Stomach (tissue), 9 donors: ENCODE data around the gene VEZT. TPM values are rescaled to one million over a fixed set of nuclear protein-coding genes. Genes with fewer than 3 reads are reported as not detected.

ENCODE experiments used
- DNase-seq, 2 donors: peaks; one replicate each; pipeline versions ENCODE4 v3.0.0 to v3.0.0-alpha.2; 2013 to 2019
- H3K27ac ChIP-seq, 5 donors: fragments of 200-600 bp in 4 of 5; sonication (generic) in 4 of 5; one replicate each; pipeline ENCODE4 v1.5.1; 2013 to 2019; ENCODE audit warnings: mild to moderate bottlenecking in 1 of 5, moderate library complexity in 1 of 5
- H3K27me3 ChIP-seq, 3 donors: fragments of 200-600 bp; sonication (generic); one replicate each; pipeline ENCODE4 v1.5.1; 2017 to 2019; ENCODE audit warnings: mixed run types in 1 of 3
- H3K36me3 ChIP-seq, 4 donors: fragments of 200-600 bp; sonication (generic); 1 replicate in 3 of 4; 2 replicates in 1 of 4; pipeline ENCODE4 v1.5.1; 2016 to 2019
- H3K4me1 ChIP-seq, 4 donors: fragments of 200-600 bp; sonication (generic); one replicate each; pipeline ENCODE4 v1.5.1; 2016 to 2019
- H3K4me3 ChIP-seq, 4 donors: fragments of 200-600 bp; sonication (generic) in 3 of 4; one replicate each; pipeline ENCODE4 v1.5.1; 2016 to 2019; ENCODE audit warnings: mild to moderate bottlenecking in 1 of 4
- H3K9me3 ChIP-seq, 4 donors: fragments of 200-600 bp; sonication (generic); one replicate each; pipeline ENCODE4 v1.5.1; 2016 to 2019
- CTCF ChIP-seq, 7 experiments: fragments of 450-650 bp in 4 of 7; fragments of 200-600 bp in 3 of 7; sonication (generic) in 3 of 7; IDR thresholded peaks; one replicate each; pipeline ENCODE4 v1.5.1; 2016 to 2019; ENCODE audit warnings: antibody characterized with exemption in 7 of 7, control low read depth in 2 of 7, mild to moderate bottlenecking in 1 of 7
- EP300 ChIP-seq: sonication (generic); formaldehyde crosslinking; IDR thresholded peaks from one replicate; pipeline ENCODE4 v1.6.1; 2017; ENCODE audit warnings: antibody characterized with exemption
- POLR2A ChIP-seq, 4 donors: fragments of 450-650 bp; IDR thresholded peaks; one replicate each; pipeline ENCODE4 v1.6.1; 2016; ENCODE audit warnings: antibody characterized with exemption in 4 of 4, control low read depth in 2 of 4, mild to moderate bottlenecking in 1 of 4, moderate library complexity in 1 of 4
- POLR2AphosphoS5 ChIP-seq, 3 donors: sonication (generic); formaldehyde crosslinking; IDR thresholded peaks; one replicate each; pipeline ENCODE4 v1.6.1; 2016; ENCODE audit warnings: antibody characterized with exemption in 3 of 3
- WGBS, 5 donors: extraction: QIAGEN DNeasy Blood & Tissue Kit in 3 of 5; methylation state at CpG; one replicate each; pipeline versions ENCODE4 v1.1.5 to v1.1.7; 2013 to 2018; 5-methylcytosine and 5-hydroxymethylcytosine counted together
- intact Hi-C: fragments of 100-400 bp; cut with DNase I; formaldehyde crosslinking; loops from one replicate; pipeline ENCODE4 v1.15.1; 2023; ENCODE audit warnings: low total_unique reads
- polyA plus RNA-seq, 3 donors: library from polyadenylated mRNA; stranded (reverse); fragments of 200-250 nt; gene quantifications; one replicate each; pipeline ENCODE4 v1.2.3, GENCODE V29; 2013
- total RNA-seq, 5 donors: library from RNA; depleted of rRNA; stranded (reverse); fragments of >200 nt; gene quantifications; one replicate each; pipeline versions ENCODE4 v1.1.0 to v1.2.3, GENCODE V29; 2014 to 2016
- donor health status: healthy with polysubstance abuse.
- donor health status: Bipolar disorder and iron deficiency.
- donor health status: healthy.

The VEZT gene
- total and polyA plus RNA-seq, 8 donors, result 11.0 to 165 (median 46.7) TPM

- whole genome bisulfite sequencing, 5 donors, result 96 to 100% (median 98%) methylated on average over 1 of the region's 1 CpG
- intact Hi-C loops, result no loop called here
- no peaks in the 10 kb centered on the region for H3K9me3 ChIP-seq
- no peak overlapping the region for H3K4me3 ChIP-seq
- no peak for TF ChIP-seq EP300
- TF ChIP-seq CTCF (IDR thresholded peaks at IDR 0.05), result no peak
- no peak for TF ChIP-seq POLR2AphosphoS5 (IDR thresholded peaks at IDR 0.05)
- TF ChIP-seq POLR2A (IDR thresholded peaks at IDR 0.05), result no peak
- no peak for DNase-seq
- H3K27ac ChIP-seq, result no peak overlapping the region
- H3K4me1 ChIP-seq, result peaks cover 0 to 15% (median 5%) of the 10 kb centered on the region in 4 donors
- H3K36me3 ChIP-seq, result peaks cover 19 to 76% (median 69%) of the 10 kb centered on the region in 4 donors
- H3K27me3 ChIP-seq, result no peaks in the 10 kb centered on the region
Observed at GRCh38 chr12:95283371-95283770, 65.8 kb downstream of the VEZT start.

GRCh38 chr12:95286713-95287112 lies 69.1 kb downstream of the VEZT start:
- DNase-seq, result no peak
- H3K4me1 ChIP-seq, result peaks cover 0 to 11% (median 0%) of the 10 kb centered on the region in 4 donors
- TF ChIP-seq POLR2A (IDR thresholded peaks at IDR 0.05) (no peak), EP300 (no peak), CTCF (IDR thresholded peaks at IDR 0.05) (no peak), POLR2AphosphoS5 (IDR thresholded peaks at IDR 0.05) (no peak)
- WGBS, 5 donors, result 83 to 97% (median 90%) methylated on average over 3 of the region's 3 CpGs
- peaks cover 19 to 82% (median 70%) of the 10 kb centered on the region in 4 donors for H3K36me3 ChIP-seq
- intact Hi-C loops, result no loop called here
- no peaks in the 10 kb centered on the region for H3K27me3 ChIP-seq
- no peaks in the 10 kb centered on the region for H3K9me3 ChIP-seq
- no peak overlapping the region for H3K4me3 ChIP-seq
- no peak overlapping the region for H3K27ac ChIP-seq

GRCh38 chr12:95291501-95291900 lies 73.9 kb downstream of the VEZT start:
- Histone ChIP-seq H3K36me3 (peaks cover 12 to 75% (median 62%) of the 10 kb centered on the region in 4 donors), H3K4me3 (no peak overlapping the region), H3K4me1 (peaks cover 0 to 6% (median 0%) of the 10 kb centered on the region in 4 donors), H3K27ac (no peak overlapping the region), H3K9me3 (no peaks in the 10 kb centered on the region), H3K27me3 (no peaks in the 10 kb centered on the region)
- intact Hi-C loops, result no loop called here
- no peak for DNase-seq
- no peak for TF ChIP-seq EP300
- no peak for TF ChIP-seq CTCF (IDR thresholded peaks at IDR 0.05)
- no peak for TF ChIP-seq POLR2A (IDR thresholded peaks at IDR 0.05)
- no peak for TF ChIP-seq POLR2AphosphoS5 (IDR thresholded peaks at IDR 0.05)
- WGBS, 5 donors, result 93 to 100% (median 96%) methylated on average over 2 of the region's 2 CpGs

- DNase-seq, result no peak
- no peak for TF ChIP-seq POLR2AphosphoS5 (IDR thresholded peaks at IDR 0.05)
- no peak for TF ChIP-seq EP300
- TF ChIP-seq CTCF (IDR thresholded peaks at IDR 0.05), result no peak
- no peak for TF ChIP-seq POLR2A (IDR thresholded peaks at IDR 0.05)
- WGBS, 5 donors, result 83 to 87% (median 86%) methylated on average over 5 of the region's 5 CpGs
- Histone ChIP-seq H3K27ac (no peak overlapping the region), H3K9me3 (no peaks in the 10 kb centered on the region), H3K4me3 (no peak overlapping the region), H3K36me3 (peaks cover 23 to 73% (median 69%) of the 10 kb centered on the region in 4 donors), H3K27me3 (no peaks in the 10 kb centered on the region), H3K4me1 (peaks cover 0 to 6% (median 0%) of the 10 kb centered on the region in 4 donors)
- intact Hi-C loops, result no loop called here
Observed at GRCh38 chr12:95298916-95299315, 81.3 kb downstream of the VEZT start.
